Activated B cell treated with CpG ODN at 0.5 μM for 24 hours (primary cell): Measurements from ENCODE around the gene CTNND1. TPM values are rescaled to one million over a fixed set of nuclear protein-coding genes. Genes with fewer than 3 reads are reported as not detected.
"Not testable (repeated sequence)": the region's sequence is repeated elsewhere in the genome, so short reads cannot be mapped to it uniquely, and the experiment has no call there.

Experiments used
- ATAC-seq: fragments of 200-7000 bp; cut with Tn5 transposase; one replicate; pipeline ENCODE4 v1.10.0; 2021; ENCODE audit warnings: low read depth, mild to moderate bottlenecking, moderate library complexity
- CTCF ChIA-PET: fragments of 350-600 bp; sonication (Branson Sonifier 250); formaldehyde crosslinking; loops from one replicate; lab custom pipeline; 2021; ENCODE audit warnings: antibody characterized with exemption; lab: Charles Lee
- POLR2A ChIA-PET: fragments of 350-600 bp; sonication (Branson Sonifier 250); formaldehyde crosslinking; loops from one replicate; lab custom pipeline; 2021; ENCODE audit warnings: antibody characterized with exemption; lab: Charles Lee
- DNase-seq: peaks from one replicate; pipeline ENCODE4 v3.0.0; 2022
- H3K27ac Mint-ChIP-seq: one replicate; pipeline ENCODE4 v1.8.0; 2020; ENCODE audit warnings: mixed read lengths
- H3K27me3 Mint-ChIP-seq: one replicate; pipeline ENCODE4 v1.8.0; 2021; ENCODE audit warnings: mixed read lengths
- H3K36me3 Mint-ChIP-seq: one replicate; pipeline ENCODE4 v1.8.0; 2021; ENCODE audit warnings: low read depth, mixed read lengths
- H3K4me1 Mint-ChIP-seq: one replicate; pipeline ENCODE4 v1.8.0; 2021; ENCODE audit warnings: mixed read lengths
- H3K4me3 Mint-ChIP-seq: one replicate; pipeline ENCODE4 v1.8.0; 2020; ENCODE audit warnings: mild to moderate bottlenecking, mixed read lengths
- H3K9me3 Mint-ChIP-seq: one replicate; pipeline ENCODE4 v1.8.0; 2020; ENCODE audit warnings: mixed read lengths
- CTCF ChIP-seq: fragments of 200-600 bp; IDR thresholded peaks from one replicate; pipeline ENCODE4 v1.8.0; 2022; ENCODE audit warnings: antibody characterized with exemption, mild to moderate bottlenecking
- intact Hi-C: fragments of 100-400 bp; cut with micrococcal nuclease; formaldehyde crosslinking; loops from one replicate; pipeline ENCODE4 v1.15.1; 2024
- total RNA-seq: library from RNA; stranded (reverse); gene quantifications from 2 replicates; pipeline ENCODE4 v1.2.3, GENCODE V29; 2022

Gene CTNND1
- total RNA-seq, 1 donor from 2014 or later, result 42.3 TPM

GRCh38 chr11:57823859-57824258 lies 62.3 kb downstream of the CTNND1 start:
- Mint-ChIP-seq H3K36me3 (no peaks in the 10 kb centered on the region), H3K9me3 (no peaks in the 10 kb centered on the region), H3K4me3 (no peak overlapping the region), H3K4me1 (no peaks in the 10 kb centered on the region), H3K27me3 (no peaks in the 10 kb centered on the region), H3K27ac (no peak overlapping the region)
- ChIA-PET POLR2A (no interaction called here), CTCF (no interaction called here)
- no peak for ATAC-seq
- TF ChIP-seq CTCF, result no peak
- DNase-seq, result no peak
- intact Hi-C loops, result no loop called here

GRCh38 chr11:57834852-57835251 lies 73.2 kb downstream of the CTNND1 start:
- Mint-ChIP-seq H3K36me3 (no peaks in the 10 kb centered on the region), H3K27me3 (peaks cover 25% of the 10 kb centered on the region), H3K4me3 (no peak overlapping the region), H3K27ac (no peak overlapping the region), H3K4me1 (no peaks in the 10 kb centered on the region), H3K9me3 (no peaks in the 10 kb centered on the region)
- ATAC-seq, result no peak
- TF ChIP-seq CTCF, result no peak
- intact Hi-C loops, result no loop called here
- CTCF ChIA-PET, result no interaction called here
- no peak for DNase-seq
- POLR2A ChIA-PET, result no interaction called here

GRCh38 chr11:57838609-57839008 lies 77.0 kb downstream of the CTNND1 start:
- CTCF ChIA-PET, POLR2A ChIA-PET: not testable (repeated sequence)

GRCh38 chr11:57842873-57843272 lies 81.3 kb downstream of the CTNND1 start:
- no peak overlapping the region for H3K27ac Mint-ChIP-seq
- no peak overlapping the region for H3K4me3 Mint-ChIP-seq
- DNase-seq, result no peak
- ATAC-seq, result no peak
- ChIA-PET CTCF (no interaction called here), POLR2A (no interaction called here)
- no peaks in the 10 kb centered on the region for H3K9me3 Mint-ChIP-seq
- TF ChIP-seq CTCF, result no peak
- peaks cover 10% of the 10 kb centered on the region for H3K27me3 Mint-ChIP-seq
- intact Hi-C loops, result no loop called here
- H3K36me3 Mint-ChIP-seq, result no peaks in the 10 kb centered on the region
- no peaks in the 10 kb centered on the region for H3K4me1 Mint-ChIP-seq

More at GRCh38 chr11:57838609-57839008, 77.0 kb downstream of the CTNND1 start:
- intact Hi-C loops, H3K9me3 Mint-ChIP-seq, H3K4me1 Mint-ChIP-seq, ATAC-seq, H3K36me3 Mint-ChIP-seq, DNase-seq, H3K4me3 Mint-ChIP-seq, H3K27ac Mint-ChIP-seq: not testable (repeated sequence)
- peaks cover 10% of the 10 kb centered on the region for H3K27me3 Mint-ChIP-seq

GRCh38 chr11:57867966-57868365 lies 106.4 kb downstream of the CTNND1 start:
- POLR2A ChIA-PET, result no interaction called here
- Mint-ChIP-seq H3K36me3 (no peaks in the 10 kb centered on the region), H3K4me3 (no peak overlapping the region), H3K4me1 (no peaks in the 10 kb centered on the region), H3K9me3 (no peaks in the 10 kb centered on the region), H3K27me3 (peaks cover 6% of the 10 kb centered on the region), H3K27ac (no peak overlapping the region)
- CTCF ChIA-PET, result no interaction called here
- no peak for TF ChIP-seq CTCF
- no peak for DNase-seq
- no peak for ATAC-seq
- intact Hi-C loops, result no loop called here

- no peak for TF ChIP-seq CTCF
- Mint-ChIP-seq H3K36me3 (no peaks in the 10 kb centered on the region), H3K9me3 (no peaks in the 10 kb centered on the region), H3K4me3 (no peak overlapping the region), H3K27me3 (peaks cover 6% of the 10 kb centered on the region), H3K4me1 (no peaks in the 10 kb centered on the region), H3K27ac (no peak overlapping the region)
- ATAC-seq (no peak), DNase-seq (no peak)
- intact Hi-C loops, result no loop called here
- POLR2A ChIA-PET, result no interaction called here
- CTCF ChIA-PET, result no interaction called here
These were observed 106.9 kb downstream of the CTNND1 start for GRCh38 chr11:57868491-57868890.
